GM12878 (cell line): ENCODE measurements around the gene CDR2. TPM values are rescaled to one million over a fixed set of nuclear protein-coding genes. Genes with fewer than 3 reads are reported as not detected.

Experiments
- ATAC-seq: fragments of 200-7000 bp; cut with Tn5 transposase; 3 replicates; pipeline ENCODE4 v1.9.1; 2020; ENCODE audit warnings: mild to moderate bottlenecking, moderate library complexity
- BruUV-seq: library from RNA; stranded (reverse); fragments of 400-500 nt; replicated peaks from 2 replicates; lab custom pipeline; 2021; lab: Mats Ljungman, UMichigan
- CTCF ChIA-PET: fragments of 300-600 bp; sonication (Branson Sonifier 250); formaldehyde crosslinking; extraction: SDS; loops from one replicate; lab custom pipeline; 2021; ENCODE audit warnings: inconsistent platforms; lab: Yijun Ruan, JAX
- POLR2A ChIA-PET: fragments of 350-600 bp; formaldehyde crosslinking; extraction: SDS; loops from one replicate; lab custom pipeline; 2021; ENCODE audit warnings: inconsistent platforms; lab: Charles Lee
- RAD21 ChIA-PET: fragments of 300-600 bp; sonication (Branson Sonifier 250); formaldehyde crosslinking; loops from one replicate; lab custom pipeline; 2023; ENCODE audit warnings: antibody characterized with exemption; ENCODE audit not compliant: unreplicated experiment; lab: Charles Lee
- SMC1A ChIA-PET: fragments of 300-600 bp; sonication (Branson Sonifier 250); formaldehyde crosslinking; loops from one replicate; lab custom pipeline; 2023; ENCODE audit not compliant: unreplicated experiment, uncharacterized antibody; lab: Charles Lee
- DNase-seq: peaks from one replicate; pipeline ENCODE4 v3.0.0-alpha.2; 2011; ENCODE audit warnings: low read depth, low spot score
- FAIRE-seq: peaks from 3 replicates; lab custom pipeline; 2011; peaks lifted over from hg19 to GRCh38; lab: Jason Lieb, UNC
- H2AFZ ChIP-seq: 2 replicates; pipeline ENCODE4 v1.6.0; 2011; ENCODE audit warnings: low read depth, low read length, control low read depth; ENCODE audit not compliant: control insufficient read depth
- H3K27ac ChIP-seq: 2 replicates; pipeline ENCODE4 v1.5.1; 2011; ENCODE audit warnings: control low read depth; ENCODE audit not compliant: control insufficient read depth, insufficient read depth
- H3K27me3 ChIP-seq, 2 experiments: replicated peaks in 1 of 2; 2 replicates each; pipeline versions ENCODE4 v1.6.0 to v1.6.1; 2011; ENCODE audit warnings: low read length in 1 of 2; ENCODE audit not compliant: control insufficient read depth in 2 of 2, insufficient read depth in 2 of 2
- H3K36me3 ChIP-seq, 2 experiments: 2 replicates each; pipeline ENCODE4 v1.5.1; 2011; ENCODE audit warnings: low read length in 1 of 2; ENCODE audit not compliant: control insufficient read depth in 2 of 2, insufficient read depth in 2 of 2
- H3K4me1 ChIP-seq: 2 replicates; pipeline ENCODE4 v1.6.1; 2011; ENCODE audit warnings: mild to moderate bottlenecking, low read length, moderate library complexity, mixed read lengths; ENCODE audit not compliant: control insufficient read depth, insufficient read depth
- H3K4me2 ChIP-seq: 2 replicates; pipeline ENCODE4 v1.6.0; 2011; ENCODE audit warnings: control low read depth; ENCODE audit not compliant: control insufficient read depth, insufficient read depth
- H3K4me3 ChIP-seq: fragments of 200-600 bp; sonication (generic); 2 replicates; pipeline ENCODE4 v1.5.1; 2016
- H3K79me2 ChIP-seq: 2 replicates; pipeline ENCODE4 v1.6.0; 2011; ENCODE audit warnings: low read length; ENCODE audit not compliant: control insufficient read depth, insufficient read depth
- H3K9ac ChIP-seq: 2 replicates; pipeline ENCODE4 v1.8.0; 2011; ENCODE audit warnings: low read length, control low read depth, mixed read lengths; ENCODE audit not compliant: control insufficient read depth, insufficient read depth
- H3K9me3 ChIP-seq: replicated peaks from 3 replicates; pipeline ENCODE4 v1.5.1; 2011; ENCODE audit warnings: mild to moderate bottlenecking, low read length; ENCODE audit not compliant: control insufficient read depth, insufficient read depth
- H4K20me1 ChIP-seq: 2 replicates; pipeline ENCODE4 v1.6.0; 2011; ENCODE audit not compliant: control insufficient read depth, insufficient read depth
- ATF7 ChIP-seq: fragments of 450-650 bp; IDR thresholded peaks from 2 replicates; pipeline ENCODE4 v1.6.1; 2016; ENCODE audit warnings: low read depth, mild to moderate bottlenecking
- BACH1 ChIP-seq: fragments of 450-650 bp; IDR thresholded peaks from 2 replicates; pipeline ENCODE4 v1.6.1; 2017; ENCODE audit warnings: mild to moderate bottlenecking, borderline replicate concordance
- CHD2 ChIP-seq: IDR thresholded peaks from 2 replicates; pipeline ENCODE4 v1.6.1; 2011; ENCODE audit warnings: low read depth, low read length, improper control_type of control experiment, borderline replicate concordance
- NFXL1 ChIP-seq: fragments of 450-650 bp; IDR thresholded peaks from 2 replicates; pipeline ENCODE4 v1.6.1; 2017; ENCODE audit warnings: antibody characterized with exemption, mild to moderate bottlenecking, borderline replicate concordance
- NR2C1 ChIP-seq: fragments of 450-650 bp; IDR thresholded peaks from 2 replicates; pipeline ENCODE4 v1.6.1; 2017; ENCODE audit warnings: antibody characterized with exemption, mild to moderate bottlenecking, moderate library complexity
- NRF1 ChIP-seq: conservative IDR thresholded peaks from 2 replicates; pipeline ENCODE4 v1.6.1; 2011; ENCODE audit warnings: mild to moderate bottlenecking, low read depth, low read length, improper control_type of control experiment
- PAX5 ChIP-seq: IDR thresholded peaks from 2 replicates; pipeline ENCODE4 v1.6.1; 2011; ENCODE audit warnings: low read depth, low read length, borderline replicate concordance
- POLR2A ChIP-seq: IDR thresholded peaks from 2 replicates; pipeline ENCODE4 v1.6.1; 2011; ENCODE audit warnings: low read depth, mild to moderate bottlenecking, low read length
- POLR2AphosphoS2 ChIP-seq: IDR thresholded peaks from 2 replicates; pipeline ENCODE4 v1.6.1; 2011; ENCODE audit warnings: low read depth, mild to moderate bottlenecking, low read length, improper control_type of control experiment, moderate library complexity
- POU2F2 ChIP-seq: IDR thresholded peaks from 3 replicates; pipeline ENCODE4 v1.6.1; 2011; ENCODE audit warnings: low read depth, mild to moderate bottlenecking, low read length, borderline replicate concordance
- STAT1 ChIP-seq: fragments of 450-650 bp; conservative IDR thresholded peaks from 2 replicates; pipeline ENCODE4 v1.6.1; 2014; ENCODE audit warnings: antibody characterized with exemption, mild to moderate bottlenecking
- SUZ12 ChIP-seq: fragments of 200-600 bp; sonication (generic); IDR thresholded peaks from one replicate; pipeline ENCODE4 v1.6.1; 2018; ENCODE audit warnings: antibody characterized with exemption, mild to moderate bottlenecking; ENCODE audit not compliant: unreplicated experiment
- ZBED1 ChIP-seq: IDR thresholded peaks from 2 replicates; pipeline ENCODE4 v1.6.1; 2016; ENCODE audit warnings: borderline replicate concordance
- WGBS: methylation state at CpG from one replicate; pipeline ENCODE4 v1.1.6; 2016; ENCODE audit warnings: low lambda C conversion rate; ENCODE audit not compliant: insufficient replicate concordance, insufficient coverage; ENCODE audit errors: missing lambda C conversion rate; 5-methylcytosine and 5-hydroxymethylcytosine counted together
- in situ Hi-C: fragments of 300-500 bp; cut with MboI; formaldehyde crosslinking; loops from 9 replicates; pipeline ENCODE4 v1.14.3; 2018; ENCODE audit warnings: mixed read lengths
- intact Hi-C: fragments of 100-400 bp; cut with micrococcal nuclease; formaldehyde crosslinking; loops from one replicate; pipeline ENCODE4 v1.14.2; 2022; ENCODE audit not compliant: unreplicated experiment
- polyA plus RNA-seq, 11 experiments: library from polyadenylated mRNA; depleted of rRNA in 4 of 11; unstranded in 6 of 11; stranded (reverse) in 5 of 11; fragments of >200 nt; fragmentation: Nextera tagmentation in 4 of 11; fragmentation: Illumina TruSeq in 1 of 11; extraction: Ambion mirVana in 4 of 11; extraction: Trizol in 1 of 11; gene quantifications; 1 replicate in 1 of 11; 2 replicates in 10 of 11; pipeline versions ENCODE4 v1.2.1 to v1.2.3, GENCODE V29; 2011 to 2016; ENCODE audit warnings: inconsistent platforms in 2 of 11, missing spikeins in 2 of 11, low read depth in 1 of 11
- total RNA-seq, 4 experiments: library from RNA; depleted of rRNA in 3 of 4; stranded (reverse); fragments of >200 nt in 3 of 4; fragmentation: Illumina TruSeq in 1 of 4; extraction: Trizol in 1 of 4; gene quantifications; 2 replicates each; pipeline versions ENCODE4 v1.2.1 to v1.2.3, GENCODE V29; 2013 to 2021
- TF ChIP-seq, protein P1 (sequence below): fragments of 450-650 bp; IDR thresholded peaks from 2 replicates; pipeline ENCODE4 v1.6.1; 2017; ENCODE audit warnings: borderline replicate concordance

The CDR2 gene
- total and polyA plus RNA-seq, 10 of the 15 experiments (the other 5 are each of a cell fraction or from before 2014, with no cell fraction given) = 4.8 to 24.3 (median 19.2) TPM

DNA sequence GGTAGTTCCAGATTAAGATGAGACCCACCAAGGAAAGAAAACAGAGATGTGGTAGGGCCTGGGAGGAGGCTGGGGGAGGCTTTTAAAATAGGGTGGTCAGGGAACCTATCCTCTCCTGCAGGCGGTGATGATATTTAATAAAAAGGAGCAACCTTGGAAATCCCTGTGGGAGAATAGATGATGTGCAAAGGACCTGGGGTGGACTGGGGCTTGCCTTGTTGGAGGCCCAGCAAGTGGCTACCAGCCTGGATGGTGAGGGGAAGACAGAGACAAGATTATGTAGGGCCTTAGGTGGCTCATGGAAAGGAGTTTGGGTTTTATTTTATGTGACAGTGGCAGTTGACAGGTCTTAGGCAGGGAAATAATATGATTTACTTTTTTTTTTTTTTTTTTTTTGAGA is 75.4 kb downstream of the CDR2 start:
- ChIA-PET RAD21 (interaction anchor here (0.9 to 4.4 kb wide), 4 partner anchors 91 to 221 kb away, joined by 3 to 62 read pairs (median 23); partner anchors contain the start of gene EEF2K), SMC1A (interaction anchor here (0.7 to 7.2 kb wide), 4 partner anchors 9 to 110 kb away, joined by 3 to 86 read pairs (median 4); no protein-coding TSS in a partner anchor), CTCF (interaction anchor here (1.4 to 7.5 kb wide), 8 partner anchors 10 to 114 kb away, joined by 3 to 132 read pairs (median 24); partner anchors contain the start of gene EEF2K), POLR2A (interaction anchor here (1.0 to 3.2 kb wide), 4 partner anchors 65 to 107 kb away, joined by 3 to 21 read pairs (median 12); partner anchors contain the start of gene EEF2K)
- ATAC-seq (no peak), FAIRE-seq (no peak), DNase-seq (no peak)
- Histone ChIP-seq H2AFZ (no peak overlapping the region), H3K9me3 (no peaks in the 10 kb centered on the region), H3K79me2 (peaks cover 29% of the 10 kb centered on the region), H3K4me2 (peak overlapping the region; percentile 58), H3K4me1 (peaks cover 13% of the 10 kb centered on the region), H3K4me3 (0 out of 2 replicates have a peak overlapping the region, but pooled peaks have one; percentile 82), H3K9ac (no peak overlapping the region), H3K27me3 (no peaks in the 10 kb centered on the region), H4K20me1 (peaks cover 8% of the 10 kb centered on the region; the same call in 1 of the 2 replicates), H3K36me3 (peaks cover 3 to 6% of the 10 kb centered on the region in 2 experiments; a peak in 3 of 4 replicates), H3K27ac (no peak overlapping the region)
- in situ Hi-C loops (loop anchor here (5.0 kb wide), 2 partner anchors 102 to 297 kb away; partner anchors contain the start of gene PDZD9), intact Hi-C loops (loop anchor here (5.0 kb wide), 1 partner anchor 287 kb away; no protein-coding TSS in a partner anchor)
- TF ChIP-seq NRF1 (no peak), BACH1 (no peak), STAT1 (no peak), POU2F2 (no peak), POLR2AphosphoS2 (no peak), POLR2A (no peak), SUZ12 (no peak), CHD2 (no peak), NR2C1 (no peak), NFXL1 (no peak), ATF7 (no peak), ZBED1 (no peak), PAX5 (no peak)
- TF ChIP-seq, protein P1, sequence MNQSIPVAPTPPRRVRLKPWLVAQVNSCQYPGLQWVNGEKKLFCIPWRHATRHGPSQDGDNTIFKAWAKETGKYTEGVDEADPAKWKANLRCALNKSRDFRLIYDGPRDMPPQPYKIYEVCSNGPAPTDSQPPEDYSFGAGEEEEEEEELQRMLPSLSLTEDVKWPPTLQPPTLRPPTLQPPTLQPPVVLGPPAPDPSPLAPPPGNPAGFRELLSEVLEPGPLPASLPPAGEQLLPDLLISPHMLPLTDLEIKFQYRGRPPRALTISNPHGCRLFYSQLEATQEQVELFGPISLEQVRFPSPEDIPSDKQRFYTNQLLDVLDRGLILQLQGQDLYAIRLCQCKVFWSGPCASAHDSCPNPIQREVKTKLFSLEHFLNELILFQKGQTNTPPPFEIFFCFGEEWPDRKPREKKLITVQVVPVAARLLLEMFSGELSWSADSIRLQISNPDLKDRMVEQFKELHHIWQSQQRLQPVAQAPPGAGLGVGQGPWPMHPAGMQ = no peak
- 100% methylated on average over 1 of the region's 1 CpG for WGBS
- BruUV-seq = no TSS peak
